Sigmoid colon (tissue), 4 donors: ENCODE measurements around the gene GPHN.

Experiments used
- CTCF ChIP-seq, 4 experiments: fragments of 450-650 bp in 3 of 4; fragments of 200-600 bp in 1 of 4; IDR thresholded peaks; one replicate each; pipeline ENCODE4 v1.5.1; 2016 to 2019; ENCODE audit warnings: antibody characterized with exemption in 4 of 4, mild to moderate bottlenecking in 3 of 4, moderate library complexity in 2 of 4
- POLR2A ChIP-seq, 2 donors: fragments of 450-650 bp; IDR thresholded peaks; one replicate each; pipeline ENCODE4 v1.6.1; 2016; ENCODE audit warnings: antibody characterized with exemption in 2 of 2, mild to moderate bottlenecking in 2 of 2, moderate library complexity in 2 of 2
- POLR2AphosphoS5 ChIP-seq, 4 donors: sonication (generic); formaldehyde crosslinking; IDR thresholded peaks; one replicate each; pipeline ENCODE4 v1.6.1; 2017; ENCODE audit warnings: antibody characterized with exemption in 4 of 4

- TF ChIP-seq POLR2A (IDR thresholded peaks at IDR 0.05) (no peak), CTCF (IDR thresholded peaks at IDR 0.05) (no peak), POLR2AphosphoS5 (IDR thresholded peaks at IDR 0.05) (no peak)
These were observed 552.6 kb downstream of the GPHN start for GRCh38 chr14:67060546-67060945.
